Left lobe of liver (tissue), 2 donors: ENCODE results near the gene TMEM43. TPM values are rescaled to one million over a fixed set of nuclear protein-coding genes. Genes with fewer than 3 reads are reported as not detected.

ENCODE experiments used
- ATAC-seq: fragments of 200-7000 bp; cut with Tn5 transposase; one replicate; pipeline ENCODE4 v1.9.1; 2020; ENCODE audit warnings: mild to moderate bottlenecking, moderate library complexity
- DNase-seq: peaks from one replicate; pipeline ENCODE4 v3.0.0-alpha.2; 2020; ENCODE audit warnings: low spot score
- total RNA-seq: library from RNA; stranded (reverse); gene quantifications from one replicate; pipeline ENCODE4 v1.2.1, GENCODE V29; 2021
- donor health status: DM: no; HTN: no; CAD: no; lungs with moderate emphysema.
- donor health status: DM: no; HTN: yes; CAD: no.

Gene TMEM43
- total RNA-seq, 1 donor from 2014 or later, result 9.3 TPM

DNA sequence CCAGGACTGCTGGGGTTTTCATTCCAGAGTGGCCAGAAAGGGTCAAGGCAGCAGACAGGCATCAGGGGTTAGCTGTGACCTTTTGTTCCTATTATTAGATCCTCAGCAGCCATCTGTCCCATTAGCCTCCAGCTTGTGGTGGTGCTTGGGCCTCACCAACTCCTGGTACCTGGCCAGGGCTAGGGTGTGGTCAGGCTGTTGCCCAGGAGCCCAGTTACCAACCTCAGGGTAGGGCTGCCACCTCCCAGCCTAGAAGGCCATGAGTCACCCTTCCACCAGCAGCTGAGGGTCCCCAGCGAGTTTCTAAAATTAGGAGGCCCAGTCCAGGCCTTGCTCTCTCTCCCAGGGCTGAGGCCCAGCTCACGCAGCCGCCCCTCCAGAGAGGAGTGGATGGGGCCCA is 12.2 kb downstream of the TMEM43 start:
- DNase-seq (no peak), ATAC-seq (peak; percentile 27)

DNA sequence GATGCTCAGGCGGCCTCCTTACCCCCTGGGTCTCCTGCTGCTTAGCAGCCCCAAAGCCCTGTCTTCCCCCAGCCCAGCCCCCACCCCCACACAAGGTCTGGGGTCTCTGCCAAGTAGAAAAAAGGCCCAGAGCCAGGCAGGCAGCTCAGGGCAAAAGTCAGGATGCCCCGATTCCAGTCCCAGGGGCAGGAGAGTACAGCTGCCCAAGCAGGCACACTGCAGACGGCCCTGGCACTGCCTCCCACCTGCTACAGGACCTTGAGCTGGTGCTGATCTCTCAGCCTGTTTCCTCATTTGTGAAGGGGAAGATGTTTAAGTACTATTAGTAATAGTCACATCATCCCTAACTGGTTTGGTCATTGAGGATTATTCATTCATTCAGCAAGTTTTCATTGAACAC is 12.6 kb downstream of the TMEM43 start:
- ATAC-seq (peak; percentile 72), DNase-seq (peak; percentile 80)

DNA sequence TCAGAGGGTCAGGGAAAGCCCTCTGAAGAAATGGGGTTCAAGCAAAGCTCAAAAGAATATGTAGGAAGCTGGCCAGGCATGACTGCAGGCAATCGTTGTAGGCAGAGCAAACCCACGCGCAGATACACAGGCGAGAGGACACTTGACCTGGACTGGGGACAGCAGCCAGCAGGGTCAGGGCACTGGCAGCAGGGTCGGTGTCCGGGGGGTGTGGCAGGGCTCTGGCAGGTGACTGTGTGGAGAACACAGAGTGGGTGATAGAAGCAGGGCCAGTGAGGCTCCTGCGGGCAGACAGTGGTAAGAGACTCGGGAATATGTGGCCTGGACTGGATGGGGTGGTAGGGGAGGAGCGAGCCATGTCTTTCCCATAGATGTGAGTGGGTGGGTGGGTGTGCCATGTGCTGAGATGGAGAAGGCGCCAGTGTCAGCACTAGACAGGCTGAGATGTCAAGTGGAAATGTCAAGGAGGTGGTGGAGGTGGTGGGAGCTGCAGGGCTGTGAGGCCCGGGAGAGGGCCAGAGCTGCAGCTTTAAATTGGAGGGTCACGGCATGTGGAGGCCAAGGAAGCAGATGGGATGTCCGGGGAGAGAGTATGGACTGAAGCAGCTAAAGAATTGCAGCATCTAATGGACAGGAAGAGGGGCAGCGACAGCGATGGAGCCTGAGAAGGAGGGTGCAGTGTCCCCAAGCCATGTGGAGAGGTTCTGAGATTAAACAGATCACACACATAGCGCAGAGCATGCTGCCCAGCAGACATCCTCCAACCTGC is 13.4 kb downstream of the TMEM43 start:
- peak; percentile 91 for DNase-seq
- peak; percentile 85 for ATAC-seq

DNA sequence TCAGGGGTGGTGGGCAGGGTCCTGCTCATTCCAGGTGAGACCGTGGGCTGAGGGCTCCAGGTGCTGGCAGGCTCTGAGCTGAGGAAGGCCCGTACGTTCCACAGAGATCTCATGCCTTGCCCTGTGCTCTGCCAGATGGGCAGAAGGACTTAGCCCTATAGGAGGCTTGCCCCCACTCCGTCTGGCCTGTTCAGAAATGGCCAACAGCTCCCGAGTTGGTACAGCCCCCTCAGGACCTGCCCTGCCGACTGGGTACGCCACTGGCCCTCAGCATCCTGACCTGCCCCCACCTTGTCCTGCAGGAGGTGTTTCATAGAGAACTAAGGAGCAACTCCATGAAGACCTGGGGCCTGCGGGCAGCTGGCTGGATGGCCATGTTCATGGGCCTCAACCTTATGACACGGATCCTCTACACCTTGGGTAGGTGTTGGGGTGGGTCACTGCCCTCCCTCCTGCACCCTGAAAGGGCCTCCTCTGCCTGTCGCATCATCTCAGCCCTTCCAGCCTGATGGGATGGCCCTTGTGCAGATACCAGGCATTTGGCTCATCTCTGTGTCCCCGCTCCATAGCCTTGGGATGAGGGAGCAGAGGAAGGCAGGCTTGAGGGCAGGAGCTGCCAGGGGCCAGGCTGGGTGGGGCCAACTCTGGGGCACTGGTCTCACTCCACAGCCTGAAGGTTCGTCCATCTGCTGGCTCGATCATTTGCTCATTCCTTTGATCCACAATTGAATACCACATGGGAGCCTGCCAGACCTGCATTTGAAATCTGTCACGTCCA is 14.2 kb downstream of the TMEM43 start:
- no peak for DNase-seq
- no peak for ATAC-seq

DNA sequence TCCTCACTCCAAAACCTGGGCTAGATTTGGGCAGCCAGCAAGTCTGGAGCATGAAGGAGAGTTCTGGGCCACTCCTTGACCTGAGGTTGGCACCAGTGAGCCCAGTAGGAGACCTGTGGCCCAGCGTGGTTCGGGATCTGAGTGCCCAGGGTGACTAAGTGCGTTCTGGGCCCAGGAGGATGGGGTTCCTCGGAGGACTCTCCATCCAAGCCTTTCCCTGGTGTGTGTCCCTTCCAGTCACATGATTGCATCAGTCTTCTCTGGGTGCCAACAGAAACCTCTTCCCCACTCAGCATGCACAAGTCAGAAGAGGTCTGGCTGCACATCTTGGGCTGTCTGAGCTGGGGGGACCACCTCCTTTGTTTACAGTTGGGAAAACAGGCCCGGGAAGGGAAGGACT is 14.9 kb downstream of the TMEM43 start:
- DNase-seq (no peak), ATAC-seq (no peak)

DNA sequence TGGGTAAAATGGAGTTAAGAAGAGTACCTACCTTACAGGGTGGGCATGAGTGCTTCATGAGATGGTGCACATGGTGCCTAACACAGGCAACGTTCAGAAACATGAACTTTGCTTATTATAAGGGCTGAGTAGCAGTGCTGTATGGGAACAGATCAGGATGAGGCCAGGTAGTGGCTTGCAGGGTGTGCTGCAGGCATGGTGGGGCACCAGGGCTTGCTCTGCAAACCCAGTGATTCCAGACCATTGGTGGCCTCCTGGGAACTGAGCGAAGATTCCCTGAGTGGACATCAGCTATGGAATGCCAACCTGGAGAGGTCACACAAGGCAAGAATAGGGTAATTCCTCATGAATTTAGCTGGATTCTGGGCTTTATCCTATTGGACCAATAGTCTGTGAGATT is 15.8 kb downstream of the TMEM43 start:
- DNase-seq (no peak), ATAC-seq (no peak)

DNA sequence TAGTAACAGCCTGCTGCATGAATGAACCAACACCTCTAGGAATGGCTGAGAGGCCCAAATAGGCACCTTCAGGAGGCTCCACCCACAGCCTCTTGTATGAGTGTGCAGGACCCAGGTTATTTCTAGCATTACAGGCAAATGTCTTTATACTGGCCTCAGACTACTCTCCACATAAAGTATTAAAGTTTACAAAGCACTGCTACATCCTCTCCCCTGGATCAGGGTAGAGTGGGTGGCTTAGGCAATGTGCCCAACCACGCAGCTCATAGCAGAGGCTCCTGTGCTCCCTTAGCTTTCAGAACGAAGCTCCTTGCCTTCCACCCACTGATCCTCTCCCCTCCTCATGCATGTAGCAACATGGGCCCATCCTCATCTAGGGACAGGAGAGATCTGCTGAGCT is 16.3 kb downstream of the TMEM43 start:
- ATAC-seq (no peak), DNase-seq (no peak)

DNA sequence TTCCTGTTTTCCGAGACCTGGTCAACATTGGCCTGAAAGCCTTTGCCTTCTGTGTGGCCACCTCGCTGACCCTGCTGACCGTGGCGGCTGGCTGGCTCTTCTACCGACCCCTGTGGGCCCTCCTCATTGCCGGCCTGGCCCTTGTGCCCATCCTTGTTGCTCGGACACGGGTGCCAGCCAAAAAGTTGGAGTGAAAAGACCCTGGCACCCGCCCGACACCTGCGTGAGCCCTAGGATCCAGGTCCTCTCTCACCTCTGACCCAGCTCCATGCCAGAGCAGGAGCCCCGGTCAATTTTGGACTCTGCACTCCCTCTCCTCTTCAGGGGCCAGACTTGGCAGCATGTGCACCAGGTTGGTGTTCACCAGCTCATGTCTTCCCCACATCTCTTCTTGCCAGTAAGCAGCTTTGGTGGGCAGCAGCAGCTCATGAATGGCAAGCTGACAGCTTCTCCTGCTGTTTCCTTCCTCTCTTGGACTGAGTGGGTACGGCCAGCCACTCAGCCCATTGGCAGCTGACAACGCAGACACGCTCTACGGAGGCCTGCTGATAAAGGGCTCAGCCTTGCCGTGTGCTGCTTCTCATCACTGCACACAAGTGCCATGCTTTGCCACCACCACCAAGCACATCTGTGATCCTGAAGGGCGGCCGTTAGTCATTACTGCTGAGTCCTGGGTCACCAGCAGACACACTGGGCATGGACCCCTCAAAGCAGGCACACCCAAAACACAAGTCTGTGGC is 16.9 kb downstream of the TMEM43 start:
- DNase-seq (peak; percentile 63), ATAC-seq (peak; percentile 32)

DNA sequence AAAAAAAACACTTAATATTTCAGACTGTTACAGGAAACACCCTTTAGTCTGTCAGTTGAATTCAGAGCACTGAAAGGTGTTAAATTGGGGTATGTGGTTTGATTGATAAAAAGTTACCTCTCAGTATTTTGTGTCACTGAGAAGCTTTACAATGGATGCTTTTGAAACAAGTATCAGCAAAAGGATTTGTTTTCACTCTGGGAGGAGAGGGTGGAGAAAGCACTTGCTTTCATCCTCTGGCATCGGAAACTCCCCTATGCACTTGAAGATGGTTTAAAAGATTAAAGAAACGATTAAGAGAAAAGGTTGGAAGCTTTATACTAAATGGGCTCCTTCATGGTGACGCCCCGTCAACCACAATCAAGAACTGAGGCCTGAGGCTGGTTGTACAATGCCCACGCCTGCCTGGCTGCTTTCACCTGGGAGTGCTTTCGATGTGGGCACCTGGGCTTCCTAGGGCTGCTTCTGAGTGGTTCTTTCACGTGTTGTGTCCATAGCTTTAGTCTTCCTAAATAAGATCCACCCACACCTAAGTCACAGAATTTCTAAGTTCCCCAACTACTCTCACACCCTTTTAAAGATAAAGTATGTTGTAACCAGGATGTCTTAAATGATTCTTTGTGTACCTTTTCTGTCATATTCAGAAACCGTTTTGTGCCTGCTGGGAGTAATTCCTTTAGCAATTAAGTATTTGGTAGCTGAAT is 17.9 kb downstream of the TMEM43 start:
- peak; percentile 41 for DNase-seq

DNA sequence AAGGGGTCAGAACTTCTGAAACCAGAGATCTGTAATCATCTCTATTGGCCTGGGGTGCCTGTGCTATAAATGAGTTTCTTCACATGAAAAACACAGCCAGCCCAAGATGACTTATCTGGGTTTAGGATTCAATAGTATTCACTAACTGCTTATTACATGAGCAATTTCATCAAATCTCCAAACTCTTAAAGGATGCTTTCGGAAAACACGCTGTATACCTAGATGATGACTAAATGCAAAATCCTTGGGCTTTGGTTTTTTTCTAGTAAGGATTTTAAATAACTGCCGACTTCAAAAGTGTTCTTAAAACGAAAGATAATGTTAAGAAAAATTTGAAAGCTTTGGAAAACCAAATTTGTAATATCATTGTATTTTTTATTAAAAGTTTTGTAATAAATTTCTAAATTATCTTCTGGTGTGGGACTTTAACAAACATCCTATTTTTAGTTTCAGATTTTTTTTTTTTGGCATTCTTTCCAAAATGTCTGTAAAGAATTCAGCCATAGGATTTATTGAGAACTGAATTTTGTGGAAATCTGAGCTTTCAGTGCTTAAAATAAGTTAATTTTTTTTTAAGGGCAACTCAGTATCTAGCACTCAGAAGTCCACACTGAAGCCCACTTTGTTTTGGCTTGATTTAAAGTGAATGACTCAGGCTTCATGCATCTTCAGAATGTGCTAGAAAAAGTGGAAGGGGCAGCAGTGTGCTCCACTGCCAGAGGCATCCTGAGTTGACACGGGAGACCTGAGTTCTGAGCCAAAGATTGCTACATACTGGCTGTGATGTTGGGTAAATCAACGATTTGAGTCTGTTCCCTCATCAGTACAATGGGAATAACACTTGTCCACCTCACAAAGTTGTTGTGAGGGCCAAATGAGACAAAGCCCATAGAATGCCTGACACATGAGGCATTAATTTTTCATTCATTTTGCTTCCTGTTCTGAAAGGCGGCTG is 18.7 kb downstream of the TMEM43 start:
- ATAC-seq, result peak; percentile 61

More for the DNA sequence above, 17.9 kb downstream of the TMEM43 start:
- no peak for ATAC-seq

DNA sequence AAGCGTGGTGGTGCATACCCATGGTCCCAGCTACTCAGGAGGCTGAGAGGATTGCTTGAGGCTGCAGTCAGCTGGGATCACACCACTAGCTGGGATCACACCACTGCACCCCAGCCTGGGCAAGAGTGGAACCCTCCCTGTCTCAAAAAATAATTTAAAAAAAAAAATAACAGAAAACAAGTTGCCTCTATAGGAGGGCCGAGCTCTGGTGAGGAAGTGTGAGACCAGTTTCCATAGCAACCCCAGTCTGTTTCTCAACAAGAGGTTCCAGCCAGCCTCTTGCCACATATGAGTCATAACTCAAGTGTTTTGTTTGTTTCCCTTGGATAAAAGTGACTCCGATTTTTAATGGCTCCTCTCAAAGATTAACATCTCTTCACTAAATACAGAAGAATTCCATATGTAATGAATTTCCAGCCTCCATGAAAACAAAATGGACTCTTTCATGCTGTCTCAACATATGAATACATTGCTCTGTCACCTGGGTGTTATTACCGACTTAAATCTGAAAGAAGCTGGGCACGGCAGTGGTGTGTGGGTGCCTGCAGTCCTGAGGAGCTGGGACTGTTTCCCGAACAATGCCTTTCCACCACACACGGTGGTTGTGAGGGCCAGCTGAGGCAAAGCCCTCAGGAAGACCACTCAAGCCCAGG is 19.7 kb downstream of the TMEM43 start:
- DNase-seq, result peak; percentile 68
- peak; percentile 54 for ATAC-seq

More for the DNA sequence above, 18.7 kb downstream of the TMEM43 start:
- peak; percentile 62 for DNase-seq

DNA sequence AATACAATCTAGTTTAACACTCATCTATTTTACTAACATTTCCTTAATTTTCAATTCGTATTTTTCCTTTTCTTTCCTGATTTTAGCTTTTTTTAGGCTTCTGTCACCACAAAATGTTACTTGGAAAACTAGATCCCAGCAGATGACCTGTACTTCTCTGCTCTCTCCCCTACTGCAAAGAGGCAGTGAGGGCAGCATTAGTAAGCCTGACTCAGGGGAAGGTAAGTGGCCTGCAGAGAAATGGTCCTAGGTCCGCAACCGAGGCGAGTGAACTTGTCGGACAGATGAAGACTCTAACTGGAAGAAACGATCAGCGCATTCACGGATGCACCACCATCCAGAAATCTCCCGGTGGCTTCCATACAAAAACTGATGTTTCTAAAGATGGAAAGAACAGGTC is 20.4 kb downstream of the TMEM43 start:
- ATAC-seq (no peak), DNase-seq (no peak)

DNA sequence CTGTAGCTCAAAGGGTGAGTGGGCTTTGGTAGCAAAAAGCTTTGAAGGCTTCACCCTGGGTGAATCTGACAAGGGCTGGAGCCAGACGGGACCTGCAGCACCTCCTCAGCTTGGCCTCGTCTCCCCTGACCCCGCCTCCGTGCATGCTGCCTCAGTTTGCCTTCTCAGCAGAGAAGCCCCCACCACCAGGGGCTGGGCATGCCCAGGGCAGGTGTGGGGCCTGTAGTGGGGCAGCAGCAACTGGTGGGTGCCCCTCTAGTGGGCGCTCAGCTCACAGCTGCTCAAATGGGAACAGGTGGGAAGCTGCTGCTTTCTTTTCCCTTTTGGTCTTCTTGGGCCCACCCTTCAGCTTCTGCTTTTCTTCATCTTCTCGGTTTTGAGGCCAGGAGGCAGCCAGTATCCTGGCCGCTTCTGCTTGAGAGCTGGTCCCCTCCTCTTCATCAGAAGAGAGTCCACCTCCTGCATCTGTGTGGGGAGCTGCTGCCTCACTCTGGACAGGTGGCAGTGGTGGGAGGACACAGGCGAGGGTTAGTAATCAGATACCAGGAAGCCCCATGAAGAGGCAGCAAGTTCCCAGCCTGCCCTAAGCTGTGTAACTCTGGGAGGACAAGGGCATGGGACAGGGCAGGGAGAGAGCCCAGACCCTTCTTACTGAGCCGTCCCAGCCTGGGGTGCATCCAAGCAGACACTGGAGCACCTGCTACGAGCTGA is 21.0 kb downstream of the TMEM43 start:
- ATAC-seq (no peak), DNase-seq (no peak)

DNA sequence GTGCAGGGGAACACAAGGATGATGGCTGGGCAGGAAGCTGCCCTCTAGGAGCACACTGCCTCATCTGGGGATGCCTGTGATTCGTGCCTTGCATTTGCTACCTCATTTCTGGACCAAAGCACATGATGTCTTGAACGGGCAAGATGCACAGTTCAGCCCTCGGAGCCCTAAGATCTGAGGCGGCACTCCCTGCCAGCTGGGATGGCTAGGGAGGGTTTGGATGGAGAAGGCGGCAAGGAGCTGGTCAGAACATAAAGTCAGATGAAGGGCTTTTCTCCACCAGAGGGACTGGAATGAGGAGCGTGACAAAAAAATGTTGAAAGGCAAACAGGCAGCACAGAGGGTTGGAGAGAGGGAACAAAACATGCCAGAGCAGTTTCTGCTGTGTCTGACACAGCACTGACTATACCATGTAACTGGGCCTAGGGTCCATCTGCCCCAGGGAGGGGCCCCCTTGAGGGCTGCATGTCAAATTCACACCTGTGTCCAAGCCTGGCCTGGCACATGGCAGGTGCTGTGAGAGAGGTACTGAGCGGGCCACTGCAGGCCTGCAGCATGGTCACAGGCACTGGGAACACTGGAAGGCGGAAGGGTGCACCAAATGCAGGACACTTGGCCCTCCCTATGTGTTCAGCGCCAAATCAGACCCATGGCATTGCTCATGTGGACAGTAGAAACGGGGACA is 21.7 kb downstream of the TMEM43 start:
- DNase-seq (no peak), ATAC-seq (no peak)

DNA sequence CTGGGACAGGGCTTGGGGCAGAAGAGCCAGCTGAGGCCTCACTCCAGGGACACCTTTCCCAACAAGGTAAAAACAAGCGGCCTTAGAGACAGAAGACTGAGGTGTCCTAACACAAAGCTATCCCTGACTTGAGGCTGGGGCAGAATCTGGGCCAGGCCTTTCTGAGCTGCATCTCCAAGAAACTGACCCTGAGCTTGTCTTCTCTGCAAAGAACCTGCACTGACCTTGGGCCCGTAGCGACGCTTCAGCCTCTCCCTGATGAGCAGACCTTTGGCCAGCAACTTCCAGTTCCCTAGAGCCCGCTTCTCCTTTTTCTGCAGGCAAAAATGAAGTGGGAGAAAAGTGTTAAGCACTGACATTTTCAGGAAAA is 22.2 kb downstream of the TMEM43 start:
- no peak for ATAC-seq

DNA sequence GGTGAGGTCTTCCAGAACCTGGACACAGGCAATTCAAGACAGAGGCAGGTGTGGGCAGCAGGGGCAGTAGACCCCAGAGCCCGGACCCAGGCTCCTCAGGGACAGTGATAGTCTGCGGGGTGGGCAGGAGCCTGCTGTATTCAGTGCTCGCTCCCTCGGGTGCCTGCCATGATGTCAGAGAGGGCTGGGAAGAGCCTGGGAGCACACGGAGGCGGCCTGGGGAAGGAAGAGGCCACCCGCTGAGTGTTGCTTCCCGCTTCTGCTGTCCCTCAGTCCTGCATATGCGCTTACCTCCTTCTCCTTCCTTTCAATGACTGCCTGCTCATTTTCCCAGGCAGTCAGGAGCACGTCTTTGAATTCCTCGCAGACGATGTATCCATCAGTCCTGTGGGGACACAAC is 22.8 kb downstream of the TMEM43 start:
- no peak for DNase-seq
- ATAC-seq, result no peak

More for the DNA sequence above, 22.2 kb downstream of the TMEM43 start:
- DNase-seq, result no peak

DNA sequence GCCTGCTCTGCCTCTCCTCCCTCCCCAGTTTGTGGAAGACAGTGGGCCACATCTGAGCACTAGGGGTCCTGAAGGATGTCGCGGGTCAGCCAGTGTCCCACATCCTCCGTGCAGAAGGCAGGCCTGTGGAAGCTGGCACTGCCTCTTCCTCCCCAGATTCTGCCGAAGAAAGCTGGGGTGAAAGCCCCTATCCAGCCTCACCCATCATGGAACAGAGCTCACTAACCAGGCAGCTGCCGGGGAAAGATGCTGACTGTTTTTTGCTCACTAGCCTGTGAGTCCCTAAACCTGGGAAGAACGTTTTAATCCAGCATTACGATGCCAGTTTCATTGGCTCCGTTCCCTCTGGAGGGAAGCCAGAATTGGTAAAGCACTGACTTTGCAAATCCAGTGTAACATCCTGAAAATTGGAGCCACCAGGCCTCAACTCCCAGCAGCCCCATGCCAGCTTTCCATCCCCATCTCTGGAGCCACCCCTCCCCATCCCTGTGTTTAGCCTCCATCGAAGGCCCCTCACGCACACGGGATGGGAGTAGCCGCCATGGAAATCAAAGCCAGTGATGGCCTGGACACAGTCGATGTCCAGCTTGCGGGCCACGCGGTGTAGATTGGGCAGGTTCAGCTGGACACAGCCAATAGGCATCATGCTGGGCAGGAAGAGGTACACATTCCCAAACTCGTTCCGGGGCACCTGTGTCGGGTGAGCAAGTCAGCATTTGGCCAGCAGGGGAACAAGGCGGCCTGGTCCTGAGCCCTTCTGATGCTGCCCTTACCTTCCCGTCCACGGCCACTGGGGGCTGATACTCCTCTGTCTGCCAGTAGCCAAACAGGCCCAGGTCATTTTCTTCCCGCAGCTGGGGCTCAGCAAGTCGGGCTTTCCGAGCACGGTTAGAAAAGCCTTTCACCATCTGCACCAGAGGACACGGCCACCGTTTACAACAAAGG is 23.5 kb downstream of the TMEM43 start:
- DNase-seq, result no peak
- no peak for ATAC-seq
